Measurements from ENCODE around the gene BBC3. TPM values are rescaled to one million over a fixed set of nuclear protein-coding genes. Genes with fewer than 3 reads are reported as not detected.

Gene BBC3
- polyA plus RNA-seq, 1 donor (not counting 4 experiments of a cell fraction or from before 2014, with no cell fraction given) = 1.1 TPM

DNA sequence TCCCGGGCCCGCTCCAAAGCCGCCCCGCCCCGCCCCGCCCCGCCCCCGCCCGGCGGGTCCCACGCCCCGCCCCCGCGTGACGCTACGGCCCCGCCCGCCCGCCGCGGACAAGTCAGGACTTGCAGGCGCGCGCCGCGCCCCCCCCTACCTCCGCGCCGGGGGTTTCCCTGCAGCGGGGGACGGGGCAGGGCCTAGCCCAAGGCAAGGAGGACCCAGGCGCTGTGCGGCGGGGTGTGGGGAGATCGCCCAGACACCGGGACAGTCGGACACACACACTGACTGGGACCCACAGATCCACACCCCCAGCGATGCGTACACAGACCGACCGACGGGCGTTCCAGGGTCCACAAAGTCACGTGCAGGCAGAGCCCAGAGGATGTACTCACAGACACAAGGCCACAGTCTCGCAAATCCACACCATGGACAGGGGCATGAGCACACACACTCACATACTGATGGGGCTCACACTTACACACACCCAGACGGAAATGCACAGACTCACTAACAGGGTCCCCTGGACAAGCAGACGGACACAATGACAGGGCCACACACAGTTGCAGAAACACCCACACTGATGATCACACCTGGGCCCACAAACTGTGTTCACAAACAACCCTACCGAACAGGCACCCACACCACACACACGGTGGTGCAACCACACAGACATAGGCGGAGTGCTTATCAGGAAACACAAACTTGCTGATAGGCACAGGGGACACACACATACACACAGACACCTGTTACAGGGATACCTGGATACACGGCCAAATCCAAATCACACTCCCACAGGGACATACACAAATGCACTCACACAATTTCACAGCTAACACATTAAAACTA lies 436 bp upstream of the BBC3 start:
- Histone ChIP-seq H4K20me1 (ENCODE audit: control insufficient read depth, extremely low read depth, insufficient read depth, low read length) (no peaks in the 10 kb centered on the region), H3K4me2 (ENCODE audit: control insufficient read depth, extremely low read depth, insufficient read depth, low read depth, low read length) (peak overlapping the region; percentile 86), H3K27ac (ENCODE audit: control insufficient read depth, insufficient read depth, low read length) (peak overlapping the region; percentile 92), H3K36me3 (ENCODE audit: control insufficient read depth in 2 of 2, extremely low read depth in 1 of 2, insufficient read depth in 2 of 2, low read length in 2 of 2) (no peaks in the 10 kb centered on the region), H3K9me1 (ENCODE audit: control insufficient read depth, extremely low read depth, insufficient read depth, low read length) (no peaks in the 10 kb centered on the region), H3K4me3 (ENCODE audit: control insufficient read depth in 2 of 3, extremely low read depth in 1 of 3, insufficient read depth in 2 of 3, low read depth in 1 of 3, low read length in 3 of 3) (peak overlapping the region; percentile 3 to 41 (median 23)), H3K27me3 (ENCODE audit: control insufficient read depth, extremely low read depth, insufficient read depth, low read length) (peaks cover 5% of the 10 kb centered on the region), H3K79me2 (ENCODE audit: control insufficient read depth, insufficient read depth, low read length) (peaks cover 3% of the 10 kb centered on the region), H3K9me3 (ENCODE audit: control insufficient read depth, low read depth, low read length) (no peaks in the 10 kb centered on the region), H2AFZ (ENCODE audit: control insufficient read depth, low read length) (peak overlapping the region; percentile 6), H3K4me1 (ENCODE audit: control insufficient read depth, extremely low read depth, insufficient read depth, low read length) (peaks cover 49% of the 10 kb centered on the region), H3K9ac (ENCODE audit: control insufficient read depth, extremely low read depth, insufficient read depth, low read length) (peak overlapping the region; percentile 72)
- dilution Hi-C loops (cut with MboI; ENCODE audit: extremely low pct_ligation_motif_present, low sequenced_read_pairs) = no loop called here
- FAIRE-seq = no peak
- DNase-seq (ENCODE audit: low read depth, low spot score) = no peak
- TF ChIP-seq EZH2 (IDR thresholded peaks at IDR 0.05; ENCODE audit: low read length) = no peak
- TF ChIP-seq, protein P1, sequence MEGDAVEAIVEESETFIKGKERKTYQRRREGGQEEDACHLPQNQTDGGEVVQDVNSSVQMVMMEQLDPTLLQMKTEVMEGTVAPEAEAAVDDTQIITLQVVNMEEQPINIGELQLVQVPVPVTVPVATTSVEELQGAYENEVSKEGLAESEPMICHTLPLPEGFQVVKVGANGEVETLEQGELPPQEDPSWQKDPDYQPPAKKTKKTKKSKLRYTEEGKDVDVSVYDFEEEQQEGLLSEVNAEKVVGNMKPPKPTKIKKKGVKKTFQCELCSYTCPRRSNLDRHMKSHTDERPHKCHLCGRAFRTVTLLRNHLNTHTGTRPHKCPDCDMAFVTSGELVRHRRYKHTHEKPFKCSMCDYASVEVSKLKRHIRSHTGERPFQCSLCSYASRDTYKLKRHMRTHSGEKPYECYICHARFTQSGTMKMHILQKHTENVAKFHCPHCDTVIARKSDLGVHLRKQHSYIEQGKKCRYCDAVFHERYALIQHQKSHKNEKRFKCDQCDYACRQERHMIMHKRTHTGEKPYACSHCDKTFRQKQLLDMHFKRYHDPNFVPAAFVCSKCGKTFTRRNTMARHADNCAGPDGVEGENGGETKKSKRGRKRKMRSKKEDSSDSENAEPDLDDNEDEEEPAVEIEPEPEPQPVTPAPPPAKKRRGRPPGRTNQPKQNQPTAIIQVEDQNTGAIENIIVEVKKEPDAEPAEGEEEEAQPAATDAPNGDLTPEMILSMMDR (optimal IDR thresholded peaks at IDR 0.05 in 1 of 3, IDR thresholded peaks at IDR 0.05 in 1 of 3, conservative IDR thresholded peaks at IDR 0.05 in 1 of 3; ENCODE audit: extremely low read depth in 1 of 3, insufficient read depth in 2 of 3, low read length in 3 of 3) = no peak

DNA sequence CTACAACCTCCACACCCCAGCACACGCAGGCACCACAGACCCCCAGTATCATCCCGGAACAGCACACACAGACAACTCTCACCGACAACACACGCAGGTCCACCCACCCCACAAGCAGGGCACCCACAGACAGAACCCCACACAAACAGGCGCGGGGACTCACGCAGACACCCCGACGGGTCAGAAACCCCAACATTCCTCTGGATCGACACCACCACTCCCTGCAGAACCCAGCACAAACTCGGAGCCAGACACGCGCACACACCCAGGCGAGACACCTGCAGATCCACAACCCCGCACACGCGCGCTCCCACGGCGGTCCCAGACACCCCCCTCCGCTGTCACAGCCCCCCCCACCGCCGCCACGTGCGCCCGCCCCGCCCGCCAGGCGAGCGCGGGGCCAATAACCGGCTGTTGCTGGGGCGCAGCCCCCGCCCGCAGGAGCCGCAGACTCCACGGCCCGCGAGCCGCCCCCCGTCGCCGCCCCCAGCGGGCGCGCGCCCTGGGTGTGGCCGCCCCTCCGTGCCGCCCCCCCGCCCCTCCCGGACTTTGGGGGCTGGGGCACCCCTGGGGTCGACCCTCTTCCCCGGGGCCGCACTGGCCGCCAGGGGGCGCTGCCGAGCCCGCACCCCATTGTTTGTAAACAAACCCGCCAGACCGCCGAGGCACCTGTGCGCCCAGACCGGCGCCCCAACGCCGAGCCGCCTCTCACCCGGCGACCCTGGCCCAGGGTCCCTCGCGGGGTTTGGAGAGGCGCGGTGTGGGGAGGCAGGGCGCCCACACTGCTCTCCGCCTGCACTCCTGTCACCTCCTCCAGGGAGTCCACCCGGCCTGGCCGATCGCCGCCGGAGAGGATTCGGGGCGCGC lies 712 bp downstream of the BBC3 start:
- H3K27ac ChIP-seq (ENCODE audit: control insufficient read depth, insufficient read depth, low read length) = peak overlapping the region; percentile 47
- no peak for TF ChIP-seq EZH2 (IDR thresholded peaks at IDR 0.05; ENCODE audit: low read length)
- TF ChIP-seq, protein P1 (optimal IDR thresholded peaks at IDR 0.05 in 1 of 3, IDR thresholded peaks at IDR 0.05 in 1 of 3, conservative IDR thresholded peaks at IDR 0.05 in 1 of 3; ENCODE audit: extremely low read depth in 1 of 3, insufficient read depth in 2 of 3, low read length in 3 of 3) = peak in 2 of 3 experiments; percentile 69 to 76
- peak overlapping the region; percentile 71 to 94 (median 90) for H3K4me3 ChIP-seq (ENCODE audit: control insufficient read depth in 2 of 3, extremely low read depth in 1 of 3, insufficient read depth in 2 of 3, low read depth in 1 of 3, low read length in 3 of 3)
- H3K36me3 ChIP-seq (ENCODE audit: control insufficient read depth in 2 of 2, extremely low read depth in 1 of 2, insufficient read depth in 2 of 2, low read length in 2 of 2) = no peaks in the 10 kb centered on the region
- H3K9me1 ChIP-seq (ENCODE audit: control insufficient read depth, extremely low read depth, insufficient read depth, low read length) = no peaks in the 10 kb centered on the region
- peak overlapping the region; percentile 90 for H3K9ac ChIP-seq (ENCODE audit: control insufficient read depth, extremely low read depth, insufficient read depth, low read length)
- no peaks in the 10 kb centered on the region for H4K20me1 ChIP-seq (ENCODE audit: control insufficient read depth, extremely low read depth, insufficient read depth, low read length)
- FAIRE-seq (no peak), DNase-seq (ENCODE audit: low read depth, low spot score) (no peak)
- H3K4me2 ChIP-seq (ENCODE audit: control insufficient read depth, extremely low read depth, insufficient read depth, low read depth, low read length) = peak overlapping the region; percentile 100
- dilution Hi-C loops (cut with MboI; ENCODE audit: extremely low pct_ligation_motif_present, low sequenced_read_pairs) = no loop called here
- H3K9me3 ChIP-seq (ENCODE audit: control insufficient read depth, low read depth, low read length) = no peaks in the 10 kb centered on the region
- peaks cover 54% of the 10 kb centered on the region for H3K4me1 ChIP-seq (ENCODE audit: control insufficient read depth, extremely low read depth, insufficient read depth, low read length)
- peaks cover 3% of the 10 kb centered on the region for H3K79me2 ChIP-seq (ENCODE audit: control insufficient read depth, insufficient read depth, low read length)
- peaks cover 5% of the 10 kb centered on the region for H3K27me3 ChIP-seq (ENCODE audit: control insufficient read depth, extremely low read depth, insufficient read depth, low read length)
- H2AFZ ChIP-seq (ENCODE audit: control insufficient read depth, low read length) = peak overlapping the region; percentile 36
